Panc1 (cell line): Measurements from ENCODE around the gene AP3M1. TPM values are rescaled to one million over a fixed set of nuclear protein-coding genes. Genes with fewer than 3 reads are reported as not detected.

Experiments
- ATAC-seq: fragments of 200-7000 bp; cut with Tn5 transposase; 2 replicates; pipeline ENCODE4 v1.9.1; 2020; ENCODE audit warnings: mild to moderate bottlenecking, moderate library complexity
- BruUV-seq: library from RNA; stranded (reverse); fragments of 400-500 nt; replicated peaks from 2 replicates; lab custom pipeline; 2021; lab: Mats Ljungman, UMichigan
- CTCF ChIA-PET: fragments of 300-600 bp; sonication (Branson Sonifier 250); formaldehyde crosslinking; loops from one replicate; lab custom pipeline; 2022; ENCODE audit warnings: antibody characterized with exemption; lab: Charles Lee
- POLR2A ChIA-PET: fragments of 300-600 bp; sonication (Branson Sonifier 250); formaldehyde crosslinking; loops from one replicate; lab custom pipeline; 2022; ENCODE audit warnings: antibody characterized with exemption; lab: Charles Lee
- DNase-seq: peaks from one replicate; pipeline ENCODE4 v3.0.0-alpha.2; 2010; ENCODE audit warnings: low read depth, low spot score
- H3K27ac ChIP-seq: 2 replicates; pipeline ENCODE4 v1.5.1; 2011; ENCODE audit warnings: mild to moderate bottlenecking, low read length, inconsistent platforms
- H3K27me3 ChIP-seq: fragments of 200-500 bp; sonication (Bioruptor generic); 2 replicates; pipeline ENCODE4 v1.6.0; 2014; ENCODE audit warnings: low read length, inconsistent platforms; ENCODE audit not compliant: control insufficient read depth, insufficient read depth
- H3K36me3 ChIP-seq: fragments of 200-500 bp; sonication (Bioruptor generic); 2 replicates; pipeline ENCODE4 v1.5.1; 2014; ENCODE audit warnings: inconsistent platforms, mild to moderate bottlenecking, low read length, moderate library complexity; ENCODE audit not compliant: control insufficient read depth, insufficient read depth
- H3K4me1 ChIP-seq: 2 replicates; pipeline ENCODE4 v1.5.1; 2011; ENCODE audit warnings: inconsistent platforms, mild to moderate bottlenecking, low read length, moderate library complexity; ENCODE audit not compliant: control insufficient read depth, insufficient read depth
- H3K4me3 ChIP-seq, 2 experiments: 2 replicates each; pipeline ENCODE4 v1.5.1; 2011 to 2012; ENCODE audit warnings: low read depth in 2 of 2, low read length in 2 of 2, mild to moderate bottlenecking in 2 of 2, inconsistent platforms in 1 of 2, moderate library complexity in 1 of 2
- H3K9me3 ChIP-seq: fragments of 200-500 bp; sonication (Bioruptor generic); 2 replicates; pipeline ENCODE4 v1.5.1; 2014; ENCODE audit warnings: low read depth, mild to moderate bottlenecking, inconsistent platforms, low read length, moderate library complexity; ENCODE audit not compliant: control insufficient read depth, insufficient read depth
- POLR2AphosphoS5 ChIP-seq: IDR thresholded peaks from 2 replicates; pipeline ENCODE4 v1.6.1; 2012; ENCODE audit warnings: mild to moderate bottlenecking, low read depth, low read length, moderate library complexity
- REST ChIP-seq, 2 experiments: IDR thresholded peaks; 2 replicates each; pipeline ENCODE4 v1.6.1; 2011 to 2012; ENCODE audit warnings: low read depth in 2 of 2, control low read depth in 1 of 2, low read length in 1 of 2, mild to moderate bottlenecking in 1 of 2, moderate library complexity in 1 of 2; ENCODE audit not compliant: insufficient read depth in 1 of 2
- SIN3A ChIP-seq: IDR thresholded peaks from 2 replicates; pipeline ENCODE4 v1.6.1; 2012; ENCODE audit warnings: low read depth, mild to moderate bottlenecking, low read length, moderate library complexity, borderline replicate concordance; ENCODE audit not compliant: insufficient read depth
- TCF7L2 ChIP-seq: IDR thresholded peaks from 2 replicates; pipeline ENCODE4 v1.6.1; 2011; ENCODE audit warnings: mild to moderate bottlenecking, low read depth, low read length, inconsistent platforms
- in situ Hi-C: cut with HindIII; loops from 2 replicates; pipeline ENCODE4 v1.10.0; 2016; ENCODE audit warnings: low sequenced_read_pairs, low pct_unique_long_range_greater_than_20kb
- intact Hi-C: fragments of 100-400 bp; cut with micrococcal nuclease; formaldehyde crosslinking; loops from one replicate; pipeline ENCODE4 v1.10.0; 2022; ENCODE audit not compliant: unreplicated experiment
- total RNA-seq: library from RNA; stranded (reverse); gene quantifications from one replicate; pipeline ENCODE4 v1.2.1, GENCODE V29; 2021; ENCODE audit not compliant: unreplicated experiment
- TF ChIP-seq, protein P1 (sequence below): fragments of 450-650 bp; IDR thresholded peaks from 2 replicates; pipeline ENCODE4 v1.5.1; 2017; ENCODE audit warnings: mild to moderate bottlenecking

AP3M1 gene
- total RNA-seq, 1 experiment from 2014 or later = 51.5 TPM

- intact Hi-C loops = no loop called here
- Histone ChIP-seq H3K4me3 (no peak overlapping the region), H3K9me3 (no peaks in the 10 kb centered on the region), H3K27ac (no peak overlapping the region), H3K36me3 (peaks cover 3% of the 10 kb centered on the region; the same call in 1 of the 2 replicates), H3K27me3 (no peaks in the 10 kb centered on the region), H3K4me1 (peaks cover 26% of the 10 kb centered on the region)
- no peak for TF ChIP-seq TCF7L2
- TF ChIP-seq POLR2AphosphoS5 = no peak
- ChIA-PET POLR2A (no interaction called here), CTCF (no interaction called here)
- DNase-seq = no peak
- BruUV-seq = no TSS peak
- ATAC-seq = no peak
- in situ Hi-C loops = no loop called here
These were observed 2.5 kb upstream of the AP3M1 start for GRCh38 chr10:74153123-74153522.

- CTCF ChIA-PET = interaction anchor here (0.5 kb wide), 1 partner anchor 1058 kb away, joined by 5 read pairs; the partner anchor contains the start of gene VDAC2
- in situ Hi-C loops = no loop called here
- POLR2A ChIA-PET = no interaction called here
These were observed 1.5 kb upstream of the AP3M1 start for GRCh38 chr10:74151879-74152722.

More at GRCh38 chr10:74151879-74152722, 1.5 kb upstream of the AP3M1 start:
- no peak for DNase-seq
- Histone ChIP-seq H3K27me3 (no peaks in the 10 kb centered on the region), H3K4me3 (peak overlapping the region; percentile 88 to 97), H3K36me3 (peaks cover 3% of the 10 kb centered on the region; the same call in 1 of the 2 replicates), H3K9me3 (no peaks in the 10 kb centered on the region), H3K27ac (peak overlapping the region; percentile 96), H3K4me1 (peaks cover 26% of the 10 kb centered on the region)
- BruUV-seq = no TSS peak
- intact Hi-C loops = no loop called here
- ATAC-seq = no peak
- TF ChIP-seq POLR2AphosphoS5 (no peak), REST (IDR thresholded peaks at IDR 0.05; ENCODE audit: insufficient read depth in 1 of 2, low read depth in 2 of 2, low read length in 1 of 2) (no peak), SIN3A (no peak), TCF7L2 (no peak)
- TF ChIP-seq, protein P1, sequence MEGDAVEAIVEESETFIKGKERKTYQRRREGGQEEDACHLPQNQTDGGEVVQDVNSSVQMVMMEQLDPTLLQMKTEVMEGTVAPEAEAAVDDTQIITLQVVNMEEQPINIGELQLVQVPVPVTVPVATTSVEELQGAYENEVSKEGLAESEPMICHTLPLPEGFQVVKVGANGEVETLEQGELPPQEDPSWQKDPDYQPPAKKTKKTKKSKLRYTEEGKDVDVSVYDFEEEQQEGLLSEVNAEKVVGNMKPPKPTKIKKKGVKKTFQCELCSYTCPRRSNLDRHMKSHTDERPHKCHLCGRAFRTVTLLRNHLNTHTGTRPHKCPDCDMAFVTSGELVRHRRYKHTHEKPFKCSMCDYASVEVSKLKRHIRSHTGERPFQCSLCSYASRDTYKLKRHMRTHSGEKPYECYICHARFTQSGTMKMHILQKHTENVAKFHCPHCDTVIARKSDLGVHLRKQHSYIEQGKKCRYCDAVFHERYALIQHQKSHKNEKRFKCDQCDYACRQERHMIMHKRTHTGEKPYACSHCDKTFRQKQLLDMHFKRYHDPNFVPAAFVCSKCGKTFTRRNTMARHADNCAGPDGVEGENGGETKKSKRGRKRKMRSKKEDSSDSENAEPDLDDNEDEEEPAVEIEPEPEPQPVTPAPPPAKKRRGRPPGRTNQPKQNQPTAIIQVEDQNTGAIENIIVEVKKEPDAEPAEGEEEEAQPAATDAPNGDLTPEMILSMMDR = no peak
